OCI-LY7 (cell line): ENCODE results near the gene SWT1. TPM values are rescaled to one million over a fixed set of nuclear protein-coding genes. Genes with fewer than 3 reads are reported as not detected.

Experiments used
- Bru-seq: library from RNA; stranded (reverse); fragments of 400-500 nt; gene quantifications from one replicate; lab custom pipeline; 2021; lab: Mats Ljungman, UMichigan
- BruChase-seq, 2 experiments: library from RNA; stranded (reverse); fragments of 400-500 nt; gene quantifications; one replicate each; lab custom pipeline; 2021; lab: Mats Ljungman, UMichigan
- BruUV-seq: library from RNA; stranded (reverse); fragments of 400-500 nt; replicated peaks from 2 replicates; lab custom pipeline; 2021; lab: Mats Ljungman, UMichigan
- CTCF ChIA-PET: fragments of 300-600 bp; sonication (Branson Sonifier 250); formaldehyde crosslinking; loops from one replicate; lab custom pipeline; 2022; ENCODE audit warnings: antibody characterized with exemption; ENCODE audit not compliant: unreplicated experiment; lab: Charles Lee
- POLR2A ChIA-PET: fragments of 300-600 bp; sonication (Branson Sonifier 250); formaldehyde crosslinking; loops from one replicate; lab custom pipeline; 2022; ENCODE audit warnings: antibody characterized with exemption; lab: Charles Lee
- DNase-seq: peaks from one replicate; pipeline ENCODE4 v3.0.0-alpha.2; 2015; ENCODE audit warnings: low spot score
- H2AFZ ChIP-seq: fragments of 200-600 bp; sonication (generic), shearing (Covaris generic); 2 replicates; pipeline ENCODE4 v1.6.1; 2014; ENCODE audit warnings: mild to moderate bottlenecking, antibody characterized with exemption, low read length, moderate library complexity
- H3K27ac ChIP-seq: fragments of 200-600 bp; sonication (generic); 2 replicates; pipeline ENCODE4 v1.5.1; 2014; ENCODE audit warnings: mixed run types, low read depth, mild to moderate bottlenecking, moderate library complexity, low read length, inconsistent platforms; ENCODE audit not compliant: poor library complexity, severe bottlenecking
- H3K36me3 ChIP-seq: fragments of 200-600 bp; sonication (generic); 2 replicates; pipeline ENCODE4 v1.6.1; 2014; ENCODE audit warnings: mild to moderate bottlenecking, antibody characterized with exemption, low read length, moderate library complexity, mixed read lengths; ENCODE audit not compliant: insufficient read depth
- H3K4me1 ChIP-seq: fragments of 200-600 bp; sonication (generic); 2 replicates; pipeline ENCODE4 v1.5.1; 2014; ENCODE audit warnings: mild to moderate bottlenecking, low read length; ENCODE audit not compliant: insufficient read depth, poor library complexity, severe bottlenecking
- H3K4me2 ChIP-seq: fragments of 200-600 bp; sonication (generic); 2 replicates; pipeline ENCODE4 v1.6.1; 2014; ENCODE audit warnings: mild to moderate bottlenecking, low read length
- H3K4me3 ChIP-seq: fragments of 200-600 bp; sonication (generic); 2 replicates; pipeline ENCODE4 v1.5.1; 2014; ENCODE audit warnings: mild to moderate bottlenecking, low read depth, low read length; ENCODE audit not compliant: poor library complexity, severe bottlenecking
- H3K79me2 ChIP-seq: fragments of 200-600 bp; sonication (generic); 2 replicates; pipeline ENCODE4 v1.6.1; 2016; ENCODE audit warnings: low read depth, mild to moderate bottlenecking, low read length, moderate library complexity, mixed read lengths; ENCODE audit not compliant: insufficient read depth
- H3K9me2 ChIP-seq: fragments of 200-600 bp; sonication (generic); 2 replicates; pipeline ENCODE4 v1.6.1; 2016; ENCODE audit warnings: mild to moderate bottlenecking, low read length, mixed read lengths; ENCODE audit not compliant: insufficient read depth
- H3K9me3 ChIP-seq: fragments of 200-600 bp; sonication (generic); 2 replicates; pipeline ENCODE4 v1.6.1; 2014; ENCODE audit warnings: mild to moderate bottlenecking, mixed run types, low read length, mixed read lengths
- H4K20me1 ChIP-seq: fragments of 200-600 bp; sonication (generic); 2 replicates; pipeline ENCODE4 v1.6.1; 2014; ENCODE audit warnings: mild to moderate bottlenecking, antibody characterized with exemption, low read length, moderate library complexity, mixed read lengths; ENCODE audit not compliant: insufficient read depth
- CTCF ChIP-seq: fragments of 200-600 bp; sonication (generic); conservative IDR thresholded peaks from 2 replicates; pipeline ENCODE4 v1.5.1; 2014; ENCODE audit warnings: mild to moderate bottlenecking, antibody characterized with exemption, low read length, moderate library complexity, mixed read lengths
- EZH2phosphoT487 ChIP-seq: fragments of 200-600 bp; sonication (generic); IDR thresholded peaks from 2 replicates; pipeline ENCODE4 v1.6.1; 2018; ENCODE audit warnings: low read depth, borderline replicate concordance, mild to moderate bottlenecking, mixed run types, antibody characterized with exemption, low read length, moderate library complexity, mixed read lengths
- intact Hi-C: fragments of 100-400 bp; cut with micrococcal nuclease; formaldehyde crosslinking; loops from one replicate; pipeline ENCODE4 v1.10.0; 2022; ENCODE audit not compliant: unreplicated experiment
- long read RNA-seq: library from polyadenylated mRNA; stranded (forward); transcript quantifications from one replicate; pipeline ENCODE4 v2.0.0, GENCODE V29; 2022
- total RNA-seq, 2 experiments: library from RNA; depleted of rRNA in 1 of 2; stranded (reverse); fragments of >200 nt in 1 of 2; shearing (Covaris generic) in 1 of 2; gene quantifications; 2 replicates each; pipeline ENCODE4 v1.2.3, GENCODE V29; 2014 to 2022

Gene SWT1
- total RNA-seq (2014; rRNA removed; shearing (Covaris generic)) (2.1 and 2.3 TPM in 2 replicates), total RNA-seq (2022) (2.2 and 2.6 TPM in 2 replicates), Bru-seq, nascent RNA (percentile 40 among the genes with signal in this experiment), BruChase-seq, experiment 1, labeled RNA remaining after a 6-hour chase (percentile 34 among the genes with signal in this experiment), BruChase-seq, experiment 2, labeled RNA remaining after a 2-hour chase (percentile 37 among the genes with signal in this experiment)
- long read RNA-seq, partial matches to known transcripts: 3 of 9 reads
- long read RNA-seq, other reads (novel, unspliced or antisense): 4 of 9 reads

DNA sequence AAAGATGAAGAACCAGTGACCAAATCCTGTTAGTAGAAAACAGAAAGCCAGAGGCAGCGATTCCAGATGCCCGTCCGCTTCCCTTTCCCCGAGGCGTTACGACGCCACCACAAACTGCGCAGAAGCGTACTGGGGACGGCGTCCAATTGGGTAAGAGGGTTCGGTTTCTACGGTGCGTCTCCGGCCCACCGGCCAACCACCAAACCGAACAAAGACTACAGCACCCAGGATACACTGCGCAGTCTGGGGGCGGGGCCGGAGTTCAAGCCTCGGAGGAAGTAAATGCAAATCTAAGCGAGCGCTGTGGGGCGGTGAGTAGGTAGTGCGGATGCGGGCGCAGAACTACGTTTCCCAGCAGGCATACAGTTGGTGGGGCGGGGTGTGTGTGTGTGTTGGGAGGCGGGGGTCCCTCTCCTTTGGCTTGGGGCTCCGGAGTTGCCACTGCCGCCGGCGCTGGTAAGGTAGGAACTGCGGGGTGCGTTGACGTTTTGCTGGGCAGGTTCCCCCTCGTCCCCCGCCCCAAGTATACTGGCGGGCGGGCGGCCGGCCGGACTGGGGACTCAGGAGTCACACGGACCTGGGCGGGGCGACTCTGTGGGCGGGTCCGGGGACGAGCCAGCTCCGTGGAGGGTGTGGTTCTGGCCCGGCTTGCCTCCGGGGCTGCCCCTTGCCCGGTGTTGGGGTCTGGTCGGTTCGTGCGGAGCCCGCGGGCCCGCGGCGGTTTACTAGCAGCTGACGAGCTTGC, at the start of gene SWT1, which contains the start of gene TRMT1L:
Gene SWT1, plus strand, starts transcription at position 314 of the 745 bp plus-strand sequence. CDS start 3,675 bp downstream, outside the sequence.
Gene TRMT1L, minus strand, starts transcription at position 100 of the 745 bp plus-strand sequence. CDS start 241 bp downstream, outside the sequence.
- no peaks in the 10 kb centered on the region for H4K20me1 ChIP-seq
- CTCF ChIA-PET: interaction anchor here (1.0 to 1.2 kb wide), 2 partner anchors 13 to 352 kb away, joined by 3 to 5 read pairs; no protein-coding TSS in a partner anchor
- peak within 1 kb of the TSS; percentile 64 for H3K27ac ChIP-seq
- intact Hi-C loops: loop anchor here (1.0 to 10.0 kb wide), 5 partner anchors 112 to 1220 kb away; partner anchors contain the start of genes EDEM3, IVNS1ABP, ODR4 and RNF2
- H3K9me2 ChIP-seq: no peaks in the 10 kb centered on the region
- no TSS peak for BruUV-seq
- H3K9me3 ChIP-seq: no peaks in the 10 kb centered on the region
- DNase-seq: peak; percentile 97
- no peaks in the 10 kb centered on the region for H3K36me3 ChIP-seq
- peaks cover 21% of the 10 kb centered on the region for H3K4me1 ChIP-seq
- POLR2A ChIA-PET: interaction anchor here (0.5 to 1.9 kb wide), 7 partner anchors 89 to 1916 kb away, joined by 3 to 6 read pairs (median 4); partner anchors contain the start of genes EDEM3 and RNF2
- peaks cover 12% of the 10 kb centered on the region for H3K79me2 ChIP-seq
- peak within 1 kb of the TSS; percentile 89 for H3K4me3 ChIP-seq
- peak within 1 kb of the TSS; percentile 94 for H2AFZ ChIP-seq
- TF ChIP-seq EZH2phosphoT487 (no peak), CTCF (no peak)
- peak within 1 kb of the TSS; percentile 91 for H3K4me2 ChIP-seq

- CTCF ChIA-PET: no interaction called here
Measured at GRCh38 chr1:185108321-185108720, 48.6 kb upstream of the SWT1 start.

More at GRCh38 chr1:185108321-185108720, 48.6 kb upstream of the SWT1 start:
- DNase-seq: peak; percentile 4
- TF ChIP-seq EZH2phosphoT487 (no peak), CTCF (no peak)
- no peaks in the 10 kb centered on the region for H3K36me3 ChIP-seq
- intact Hi-C loops: no loop called here
- H4K20me1 ChIP-seq: no peaks in the 10 kb centered on the region
- no peak overlapping the region for H3K4me3 ChIP-seq
- H3K27ac ChIP-seq: no peak overlapping the region
- H3K79me2 ChIP-seq: no peaks in the 10 kb centered on the region
- H3K4me2 ChIP-seq: no peak overlapping the region
- POLR2A ChIA-PET: interaction anchor here (0.7 kb wide), 1 partner anchor 1809 kb away, joined by 5 read pairs; no protein-coding TSS in a partner anchor
- peaks cover 4% of the 10 kb centered on the region; the same call in 1 of the 2 replicates for H3K9me3 ChIP-seq
- no peaks in the 10 kb centered on the region for H3K4me1 ChIP-seq
- no TSS peak for BruUV-seq
- no peaks in the 10 kb centered on the region for H3K9me2 ChIP-seq
- no peak overlapping the region for H2AFZ ChIP-seq
